ENCODE results near the gene AJAP1.

- no peak for TF ChIP-seq ZNF785 (tag by site-specific recombination; IDR thresholded peaks at IDR 0.05)
- no peak for TF ChIP-seq YY2 (tag by site-specific recombination; IDR thresholded peaks at IDR 0.05)
Observed at GRCh38 chr1:4768553-4768952, 114.1 kb downstream of the AJAP1 start.
